HG02852 (cell line): ENCODE measurements around the gene MBD2.
A peak's percentile ranks its signal among the peaks of the same experiment; 100 is the strongest.

Experiments used
- ATAC-seq: cut with Tn5 transposase; IDR thresholded peaks from one replicate; pipeline ENCODE4 v1.9.1; 2021; ENCODE audit warnings: mild to moderate bottlenecking, moderate library complexity; ENCODE audit not compliant: unreplicated experiment

Gene MBD2

DNA sequence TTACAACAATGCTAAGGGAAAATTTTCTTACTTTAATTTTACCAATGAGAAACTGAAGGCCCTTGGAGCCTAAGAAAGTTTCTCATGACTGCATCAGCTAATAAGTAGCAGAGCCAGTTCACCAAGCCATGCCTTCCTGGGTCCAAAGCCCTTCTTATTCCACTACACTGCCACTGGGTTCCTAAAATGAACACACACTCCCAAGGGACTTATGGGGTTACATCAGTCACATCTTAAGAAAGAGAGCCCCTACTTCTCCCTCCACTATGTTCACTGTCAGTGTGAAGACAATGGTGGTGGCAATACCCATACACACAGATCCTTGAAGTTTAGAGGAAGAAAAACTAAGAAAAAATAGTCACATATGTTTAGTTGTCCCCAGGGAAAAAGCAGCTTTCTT lies 20.6 kb downstream of the MBD2 start:
- no peak for ATAC-seq

DNA sequence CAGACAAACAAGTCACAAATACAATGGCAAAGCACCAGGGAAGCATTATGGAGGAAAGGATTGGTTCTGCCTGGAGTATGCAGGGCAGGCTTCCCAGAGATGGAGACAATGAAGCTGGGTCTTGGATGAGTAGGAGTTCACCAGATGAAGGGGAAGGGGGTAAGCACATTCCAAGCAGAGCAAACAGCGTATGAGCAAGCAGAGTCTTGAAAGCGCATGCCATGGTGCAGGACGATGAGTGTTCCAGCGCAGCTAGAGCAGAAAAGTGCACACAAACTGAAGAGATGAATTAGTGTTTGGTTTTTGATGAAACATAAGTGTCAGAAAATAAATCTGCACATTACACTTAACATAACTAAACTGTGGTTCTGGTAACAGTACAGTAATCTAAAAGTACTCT lies 21.6 kb downstream of the MBD2 start:
- ATAC-seq: no peak

DNA sequence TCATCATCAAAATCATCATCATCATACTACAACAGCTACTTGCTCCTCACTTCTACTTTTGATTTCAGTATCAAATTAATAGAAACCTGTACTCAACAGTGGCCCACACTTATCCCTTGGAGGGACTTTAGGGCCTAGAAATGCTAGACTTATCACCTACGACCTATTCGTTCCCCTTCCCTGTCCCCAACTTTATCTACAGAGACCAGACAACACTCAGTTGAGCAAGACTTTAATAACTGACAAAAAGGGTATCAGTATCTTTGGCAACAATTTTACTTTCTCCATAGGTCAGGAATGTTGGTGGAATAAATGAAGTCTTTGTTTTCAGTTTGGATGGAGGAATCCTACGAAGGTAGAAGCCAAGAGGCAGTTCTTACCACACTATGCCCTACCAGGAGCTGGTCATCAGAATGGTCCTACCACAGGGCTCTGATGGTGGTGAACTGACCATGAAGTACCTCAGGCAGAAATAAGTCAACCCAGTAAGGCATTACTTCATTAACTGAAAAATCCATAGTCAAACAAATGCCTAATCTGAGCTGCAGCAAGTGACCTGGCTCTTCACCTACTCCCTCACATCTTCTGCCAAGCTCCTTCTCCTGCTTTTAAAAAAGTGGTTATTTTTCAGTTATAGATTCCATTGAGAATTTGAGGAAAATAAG lies 26.6 kb downstream of the MBD2 start:
- ATAC-seq: no peak

DNA sequence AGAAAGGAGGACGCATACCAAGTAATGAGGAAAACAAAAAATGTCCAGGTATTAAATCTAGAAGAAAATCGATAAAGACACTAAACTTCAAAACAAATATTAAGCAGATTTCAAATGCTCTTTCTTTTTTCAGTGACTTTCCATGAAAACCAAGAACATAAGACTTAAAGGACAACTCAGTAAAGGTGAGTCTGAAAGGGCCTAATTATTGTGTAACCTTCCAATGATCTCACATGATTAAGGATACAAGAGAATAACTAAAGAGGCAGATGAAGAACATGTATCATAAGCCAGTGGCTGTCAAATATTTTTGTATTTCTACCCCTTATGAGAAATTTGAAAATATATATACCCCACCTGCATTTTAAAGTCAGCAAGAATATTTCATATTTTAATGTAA lies 30.7 kb downstream of the MBD2 start:
- no peak for ATAC-seq

DNA sequence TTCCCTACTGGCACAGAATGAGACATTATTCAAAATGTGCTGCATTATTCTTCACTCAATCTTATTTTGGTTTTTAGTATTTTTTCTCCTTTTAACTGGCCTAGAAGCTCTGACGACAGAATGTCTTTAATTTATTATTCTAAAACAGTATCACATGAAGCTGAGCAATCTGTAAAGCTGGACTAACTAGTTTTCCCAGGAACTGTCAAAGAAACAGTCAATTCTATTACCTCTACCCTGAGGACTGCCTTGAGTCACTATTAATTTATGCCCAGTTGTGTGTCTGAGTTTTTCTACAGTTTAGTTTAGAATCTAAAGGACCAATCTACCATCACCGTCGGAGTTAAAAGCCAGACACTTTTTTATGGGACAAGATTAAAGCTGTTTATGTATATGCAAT lies 31.6 kb downstream of the MBD2 start:
- ATAC-seq: no peak

DNA sequence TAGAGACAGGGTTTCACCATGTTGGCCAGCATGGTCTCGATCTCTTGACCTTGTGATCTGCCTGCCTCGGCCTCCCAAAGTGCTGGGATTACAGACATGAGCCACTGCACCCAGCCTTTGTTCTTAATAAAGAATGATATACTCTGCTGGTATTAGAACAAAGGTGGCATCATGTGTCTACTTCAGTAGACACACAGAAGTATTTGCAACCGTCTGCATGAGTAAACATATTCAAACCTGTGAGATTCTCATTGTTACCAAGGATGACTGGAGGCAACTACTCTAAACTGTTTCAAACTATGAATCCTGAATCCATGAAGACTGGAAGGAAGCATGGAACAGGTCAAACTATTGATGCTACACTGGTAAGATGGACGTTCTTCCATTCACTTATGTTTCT lies 32.1 kb downstream of the MBD2 start:
- ATAC-seq: no peak

DNA sequence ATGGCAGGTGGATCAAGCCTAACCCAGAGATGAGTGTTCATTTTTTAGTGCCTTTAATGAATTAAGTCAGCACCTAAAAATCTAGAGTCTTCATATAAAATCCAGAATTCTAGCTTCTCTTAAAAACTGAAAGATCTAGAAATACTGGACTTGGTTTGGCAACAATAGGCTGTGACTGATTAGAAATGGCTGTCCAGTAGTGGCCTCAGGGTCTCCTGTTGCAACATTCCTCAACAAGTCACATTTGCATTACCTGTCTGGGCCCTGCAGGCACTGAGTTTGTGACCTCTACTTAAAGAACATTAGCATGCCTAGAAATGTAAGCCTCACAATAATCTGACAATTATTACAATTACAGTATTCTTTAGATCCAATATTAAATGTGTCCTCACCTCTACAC lies 33.1 kb downstream of the MBD2 start:
- no peak for ATAC-seq

DNA sequence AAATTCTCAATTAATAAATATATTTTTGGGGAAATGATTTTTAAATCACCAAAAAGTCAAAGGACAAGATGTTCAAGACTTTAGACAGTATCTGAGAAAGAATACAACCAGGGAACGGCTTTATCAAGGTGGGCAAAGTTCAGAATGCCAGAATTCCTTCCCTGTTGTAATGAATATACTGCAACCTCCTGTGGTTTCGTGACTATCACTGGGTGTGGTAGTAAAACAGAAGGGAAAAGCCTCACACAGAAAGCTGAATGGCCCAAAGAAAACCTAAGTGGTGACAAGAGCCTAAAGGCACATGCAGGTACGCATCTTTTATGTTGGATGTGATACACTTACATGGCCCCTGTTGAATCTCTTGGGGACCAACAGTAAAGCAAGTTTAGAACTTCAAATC lies 37.1 kb downstream of the MBD2 start:
- no peak for ATAC-seq

DNA sequence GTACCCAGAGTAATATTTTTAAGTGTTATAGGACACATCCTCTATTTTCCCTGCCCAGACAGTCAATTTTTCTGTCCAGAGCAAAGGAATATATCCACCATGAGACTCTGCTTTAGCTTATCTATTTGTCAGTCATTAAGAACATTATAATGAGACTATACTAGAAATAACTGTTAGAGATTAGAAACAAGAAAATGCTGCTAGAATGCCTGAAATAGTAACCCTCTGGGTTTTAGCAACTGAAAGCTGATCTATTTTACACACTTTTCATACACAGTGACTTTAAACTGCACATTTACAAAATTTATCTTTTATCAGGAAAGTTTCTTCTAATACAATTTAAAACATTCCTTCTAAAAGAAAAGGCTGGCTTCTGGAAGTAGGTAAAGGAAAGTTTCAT lies 39.6 kb downstream of the MBD2 start:
- peak; percentile 45 for ATAC-seq

DNA sequence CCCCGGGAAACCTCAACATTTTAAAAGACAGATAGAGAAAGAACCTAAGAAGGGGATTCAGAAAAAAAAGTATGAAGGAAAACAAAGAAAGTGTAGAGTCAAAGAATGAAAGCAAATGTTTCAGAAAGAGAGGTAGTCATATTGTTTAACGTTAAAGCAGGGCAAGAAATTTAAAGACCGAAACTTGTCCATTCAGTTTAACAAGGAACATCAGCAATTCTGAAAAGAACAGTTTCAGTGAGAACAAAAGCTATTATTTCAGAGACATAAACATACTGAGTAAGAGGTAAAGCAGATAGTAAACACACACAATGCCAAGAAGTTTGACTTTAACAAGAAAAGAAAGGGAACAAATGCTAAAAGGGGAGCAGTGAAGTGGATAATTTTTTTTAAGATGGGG lies 41.1 kb downstream of the MBD2 start:
- ATAC-seq: no peak

DNA sequence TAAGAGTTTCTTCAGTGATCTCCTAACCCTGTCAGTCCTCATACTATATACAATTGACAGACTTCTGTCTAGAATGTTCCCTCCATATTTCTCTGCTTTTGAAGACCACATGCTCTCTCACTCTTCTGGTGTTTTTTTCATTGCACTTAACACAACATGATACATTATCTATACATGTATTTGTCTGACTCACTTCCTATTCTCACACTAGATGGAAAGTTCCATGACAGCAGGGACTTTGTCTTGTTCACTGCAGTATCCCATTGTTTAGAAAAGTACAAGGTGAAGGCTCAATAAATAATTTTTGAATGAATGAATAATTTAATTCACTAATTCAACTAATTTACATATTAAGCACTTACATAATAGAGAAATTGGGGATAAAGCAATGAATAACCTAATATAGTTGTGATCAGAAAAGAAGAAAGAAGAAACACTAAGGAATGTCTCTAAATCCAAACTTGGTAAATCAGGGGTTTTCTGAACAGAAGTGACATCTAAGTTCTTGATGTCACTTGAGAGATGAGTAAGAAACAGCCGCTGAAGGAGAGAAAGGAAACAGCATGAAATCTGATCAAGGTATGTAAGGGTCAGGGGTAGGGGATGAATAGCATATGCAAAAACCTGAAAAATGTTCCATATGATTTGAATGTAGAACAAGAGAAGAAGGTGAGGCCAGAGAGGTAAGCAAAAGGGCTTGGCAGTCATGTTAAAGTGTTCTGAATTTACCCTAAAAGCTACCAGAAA lies 42.4 kb downstream of the MBD2 start:
- ATAC-seq: peak; percentile 76

DNA sequence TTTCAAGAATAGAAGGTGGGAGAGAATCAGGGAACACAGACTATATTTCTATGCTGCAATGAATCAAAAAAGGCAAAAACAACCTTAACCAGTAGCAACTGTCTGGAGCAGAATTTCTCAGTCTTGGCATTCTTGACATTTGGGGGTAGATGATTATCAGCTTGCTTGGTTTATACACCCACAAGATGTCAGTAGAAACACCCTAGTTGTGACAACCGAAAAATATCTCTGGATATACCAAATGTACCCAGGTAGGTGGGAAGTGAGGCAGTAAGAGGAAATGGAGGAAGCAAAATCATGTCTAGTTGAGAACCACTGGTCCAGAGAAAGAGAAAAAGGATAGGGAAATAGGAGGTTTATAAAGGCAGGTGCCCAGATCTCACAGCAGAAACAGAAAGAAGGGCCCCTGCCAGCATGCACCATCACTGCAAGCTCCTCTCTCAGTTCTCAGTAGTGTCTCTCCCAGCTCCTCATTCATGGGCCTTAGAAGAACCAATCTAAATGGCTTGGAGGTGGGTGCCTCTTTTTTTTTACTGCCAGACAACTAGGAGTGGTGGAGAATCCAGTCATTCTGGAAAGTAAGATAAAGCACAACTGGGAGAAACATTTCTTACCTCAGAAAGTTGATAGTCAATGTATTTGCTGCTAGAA lies 50.4 kb downstream of the MBD2 start:
- peak; percentile 77 for ATAC-seq

DNA sequence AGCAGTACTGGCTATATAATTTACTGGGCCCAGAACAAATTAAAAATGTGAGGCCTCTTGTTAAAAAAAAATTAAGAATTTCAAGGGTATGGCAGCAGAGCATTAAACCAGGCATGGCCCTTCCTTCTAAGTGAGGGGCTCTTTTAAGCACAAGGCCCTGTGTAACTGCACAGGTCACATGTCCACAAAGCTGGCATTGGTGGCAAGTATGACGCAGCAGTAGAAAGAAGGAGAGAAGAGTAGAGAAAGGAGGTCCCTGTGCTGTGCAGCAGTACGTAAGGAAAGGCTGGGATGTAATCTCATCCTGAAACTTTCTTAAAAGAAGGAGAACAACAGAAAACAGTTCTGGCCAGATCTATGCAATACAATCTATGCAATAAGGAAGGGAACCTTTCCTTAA lies 51.2 kb downstream of the MBD2 start:
- no peak for ATAC-seq

DNA sequence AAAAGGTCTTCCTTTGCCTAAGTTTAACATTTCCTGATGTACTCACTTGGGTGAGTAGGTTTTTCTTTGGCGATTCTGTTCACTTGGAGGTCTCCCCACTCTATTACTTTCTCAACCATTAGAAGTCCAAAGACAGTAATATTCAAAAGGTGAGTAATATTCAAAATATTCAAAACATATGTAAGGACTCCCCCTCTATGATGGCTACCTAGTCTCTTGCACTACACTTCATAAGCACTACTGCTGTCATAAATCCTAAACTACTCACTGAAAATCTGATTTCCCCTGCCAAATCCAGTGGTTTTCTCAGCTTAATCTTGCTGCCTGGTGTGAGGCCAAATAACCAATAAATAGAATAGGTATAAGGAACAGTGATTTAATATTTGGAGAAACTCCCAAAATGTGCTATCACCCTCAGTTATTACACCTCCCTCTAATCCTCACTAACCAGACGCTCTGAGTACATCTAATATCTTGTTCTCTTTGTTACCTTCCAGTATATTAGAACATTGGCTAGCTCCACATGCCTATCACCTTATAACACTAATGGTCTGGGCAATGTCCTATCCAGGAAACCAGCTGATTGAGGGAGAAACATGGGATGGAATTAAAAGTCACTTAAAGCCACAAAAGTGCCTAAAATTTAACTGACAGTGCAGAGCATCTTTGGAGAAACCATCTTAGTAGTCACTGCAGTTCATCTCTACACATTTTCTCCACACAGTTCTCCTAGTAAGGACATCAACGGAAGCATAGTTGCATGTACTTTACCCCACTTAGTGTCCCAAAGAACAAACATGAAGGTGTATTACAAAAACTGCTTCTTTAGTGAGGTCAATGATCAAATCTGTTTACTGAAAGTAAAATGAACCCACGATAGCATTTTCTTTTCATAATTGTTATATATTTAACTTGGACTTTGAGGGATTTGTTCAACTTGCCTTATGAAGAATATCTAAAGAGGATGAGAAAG lies 54.8 kb downstream of the MBD2 start:
- no peak for ATAC-seq

DNA sequence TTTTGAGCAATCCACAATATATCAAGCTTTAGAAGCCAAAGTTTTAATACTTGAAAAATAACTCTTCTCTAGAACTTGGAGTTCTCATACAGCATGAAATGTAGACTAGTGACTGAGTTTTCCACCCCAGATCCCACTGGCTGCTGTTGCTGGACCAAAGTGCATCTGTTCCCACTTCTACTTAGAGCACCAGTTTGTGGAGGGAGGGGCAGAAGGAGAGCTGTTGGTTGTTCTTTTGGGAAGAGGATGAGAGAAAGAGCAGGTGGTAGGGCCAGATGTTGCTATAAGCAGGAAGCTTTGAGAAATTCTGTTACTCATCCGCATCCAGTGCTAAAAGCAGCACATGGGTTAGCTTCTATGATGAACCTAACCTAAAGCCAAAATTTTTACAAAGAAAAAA lies 59.0 kb downstream of the MBD2 start:
- no peak for ATAC-seq

DNA sequence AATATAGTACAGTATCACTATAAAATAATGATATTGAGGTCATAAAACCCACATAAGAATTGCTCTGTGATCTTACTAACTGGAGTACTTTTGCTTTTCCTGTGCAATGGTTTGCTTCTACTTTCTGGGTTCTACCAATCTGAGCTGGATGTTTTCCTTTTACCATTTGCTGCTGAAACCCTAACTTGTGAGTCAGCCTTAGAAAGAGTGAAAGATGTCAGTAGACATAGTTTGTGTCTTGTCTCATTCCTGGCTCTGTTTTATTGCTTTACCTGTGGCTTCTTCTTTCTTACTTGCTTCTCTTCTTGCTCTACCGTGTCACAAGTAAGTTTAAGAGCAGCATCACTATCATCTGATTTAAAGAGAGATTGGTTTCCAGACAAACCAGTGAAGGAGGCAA lies 61.0 kb downstream of the MBD2 start:
- ATAC-seq: no peak

DNA sequence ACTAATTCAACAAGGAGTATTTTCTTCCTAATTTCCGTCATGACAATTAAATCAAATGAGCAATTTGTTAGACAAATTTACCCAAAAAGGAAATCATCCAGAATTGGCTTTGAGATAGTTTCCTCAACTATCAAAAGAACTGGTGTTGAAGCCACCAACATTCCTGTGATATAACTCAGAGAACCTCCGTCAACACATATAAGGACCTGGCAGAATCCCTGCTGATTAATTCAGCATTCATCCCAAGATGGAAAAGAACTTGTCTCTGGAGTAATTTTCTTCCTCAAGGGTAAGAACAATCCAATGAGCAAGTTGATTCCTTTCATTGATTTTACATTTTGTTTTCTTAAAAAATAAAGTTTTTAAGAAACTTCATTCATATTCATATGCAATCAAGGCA lies 62.0 kb downstream of the MBD2 start:
- no peak for ATAC-seq

DNA sequence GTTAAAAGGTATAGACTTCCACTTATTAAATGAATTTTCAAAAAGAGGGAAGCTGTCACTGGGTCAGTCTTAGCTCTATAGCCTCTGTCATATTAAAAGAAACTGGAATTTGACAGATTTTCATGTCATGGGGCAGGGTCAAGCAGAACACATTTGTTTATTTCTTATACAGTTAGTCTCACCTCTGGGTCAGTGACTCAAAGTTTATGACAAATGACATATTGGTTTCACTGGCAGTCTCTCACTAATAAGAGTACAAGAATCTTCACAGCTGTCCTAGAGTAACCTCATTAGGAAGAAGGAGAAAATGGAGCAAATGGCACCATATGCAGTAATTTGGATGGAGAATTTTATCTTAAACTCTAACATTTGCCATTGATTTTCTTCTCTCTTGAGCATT lies 63.2 kb downstream of the MBD2 start:
- ATAC-seq: no peak

DNA sequence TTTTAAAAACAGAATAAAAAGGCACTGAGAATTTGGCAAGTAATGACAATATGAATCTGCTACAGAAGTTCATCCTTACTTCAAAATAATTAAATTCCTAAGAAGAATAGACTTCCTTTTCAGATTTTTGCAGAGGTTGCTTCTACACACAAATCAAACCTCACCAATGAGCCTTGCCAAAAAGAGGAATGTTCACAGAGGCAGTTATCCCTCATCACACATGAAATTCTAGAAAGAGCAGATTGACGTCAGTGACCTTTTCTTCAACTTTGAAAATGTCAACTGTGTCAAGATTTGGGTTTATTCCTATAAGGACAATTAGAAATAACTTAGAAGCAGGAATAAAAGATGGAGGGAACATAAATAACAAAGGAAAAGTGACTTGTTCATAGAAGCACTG lies 64.6 kb downstream of the MBD2 start:
- ATAC-seq: no peak

DNA sequence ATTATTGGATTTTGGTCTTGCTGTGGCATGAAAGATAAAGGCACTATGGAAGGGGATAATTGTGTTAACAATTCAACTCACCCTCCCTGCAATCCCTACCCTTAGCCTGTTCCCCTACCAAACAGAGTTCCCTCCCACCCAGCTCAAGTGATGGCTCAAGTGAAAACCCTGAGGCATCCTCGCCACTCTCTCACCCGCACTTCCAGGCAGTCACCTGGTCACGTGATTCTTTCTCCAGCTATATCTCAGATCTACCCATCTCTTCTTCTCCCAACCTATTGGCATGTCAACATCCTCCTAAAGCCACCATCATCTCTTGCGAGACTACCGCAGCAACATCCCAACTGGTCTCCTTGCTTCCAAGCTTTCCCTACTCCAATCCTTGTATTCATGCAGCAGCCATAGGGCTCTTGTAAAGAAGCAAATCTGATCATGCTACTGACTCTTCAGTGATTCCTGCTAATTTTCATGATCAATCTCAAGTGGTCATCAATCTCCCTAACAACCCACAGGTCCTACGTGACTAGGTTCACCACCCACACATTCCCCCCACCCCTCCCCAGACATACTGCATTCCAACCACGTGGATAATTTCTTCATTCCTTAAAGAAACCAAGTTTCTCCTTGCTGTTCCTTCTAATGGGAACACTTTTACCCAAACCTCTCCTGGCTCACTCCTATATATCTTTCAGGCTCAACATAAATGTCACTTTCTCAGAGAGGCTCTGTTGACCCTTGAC lies 66.7 kb downstream of the MBD2 start:
- no peak for ATAC-seq

DNA sequence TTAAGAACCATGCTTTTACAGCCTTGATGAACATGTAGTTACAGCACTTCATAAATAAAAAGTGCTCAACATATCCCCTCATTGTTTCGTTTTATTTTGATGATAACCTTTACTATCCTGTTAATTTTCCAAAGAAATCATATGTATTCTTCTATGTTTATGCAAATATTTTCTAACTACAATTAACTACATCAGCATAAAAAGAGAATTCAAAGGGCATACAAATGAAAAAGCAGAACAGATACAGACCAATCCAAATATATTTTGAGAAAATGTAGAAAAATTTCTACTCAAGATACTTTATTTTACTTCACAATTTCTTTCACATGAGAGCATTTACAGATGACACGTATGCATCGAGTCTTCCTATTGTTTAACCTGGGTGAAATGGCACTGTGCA lies 69.1 kb downstream of the MBD2 start:
- no peak for ATAC-seq
